ENCODE results near the gene TMED1.
"Not testable (repeated sequence)": the region's sequence is repeated elsewhere in the genome, so short reads cannot be mapped to it uniquely, and the experiment has no call there.

The TMED1 gene

DNA sequence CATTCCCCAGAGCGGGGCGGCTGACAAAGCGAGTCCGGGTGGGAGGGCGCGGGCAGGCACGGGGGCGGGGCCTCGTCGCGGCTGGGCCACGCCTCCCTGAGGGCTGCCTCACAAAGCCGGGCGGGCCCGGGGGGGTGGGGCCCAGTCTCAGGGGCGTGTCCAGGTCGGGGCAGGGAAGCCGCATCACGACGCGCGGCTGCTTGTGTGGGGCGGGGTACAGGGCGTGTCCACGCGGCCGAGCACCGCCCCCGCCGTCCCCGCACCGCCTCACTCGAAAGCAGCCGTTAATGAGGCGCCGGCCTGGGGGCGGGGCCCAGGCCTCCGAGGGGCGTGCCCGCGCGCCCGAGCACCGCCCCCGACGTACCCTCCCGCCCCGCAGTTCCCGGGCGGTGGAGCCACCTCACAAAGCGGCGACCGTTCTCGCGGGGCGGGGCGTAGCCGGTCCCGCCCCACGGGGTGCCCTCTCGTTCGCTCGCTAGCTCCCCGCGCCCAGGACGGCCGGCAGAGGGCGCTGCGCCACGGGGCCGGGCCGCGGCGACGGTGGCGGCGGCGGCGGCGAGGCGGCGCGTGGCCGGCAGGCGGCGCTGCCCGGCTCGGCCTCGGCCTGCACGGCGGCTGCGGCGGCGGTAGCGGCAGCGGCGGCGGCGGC lies 35.1 kb upstream of the TMED1 start, which contains the start of gene CARM1:
Gene CARM1, plus strand, starts transcription at position 599 of the 649 bp plus-strand sequence. CDS start 150 bp downstream, outside the sequence.
- Histone ChIP-seq H2AFZ (ENCODE audit: low read depth, low read length) (peak within 1 kb of the TSS; percentile 71), H3K4me3 (ENCODE audit: low read length) (peak within 1 kb of the TSS; percentile 98), H3K36me3 (ENCODE audit: insufficient read depth, low read length) (peaks cover 5% of the 10 kb centered on the region), H3K4me1 (ENCODE audit: insufficient read depth, low read length) (peaks cover 9% of the 10 kb centered on the region), H3K9me3 (ENCODE audit: low read length) (no peaks in the 10 kb centered on the region), H3K27me3 (ENCODE audit: insufficient read depth, low read length) (no peaks in the 10 kb centered on the region)

DNA sequence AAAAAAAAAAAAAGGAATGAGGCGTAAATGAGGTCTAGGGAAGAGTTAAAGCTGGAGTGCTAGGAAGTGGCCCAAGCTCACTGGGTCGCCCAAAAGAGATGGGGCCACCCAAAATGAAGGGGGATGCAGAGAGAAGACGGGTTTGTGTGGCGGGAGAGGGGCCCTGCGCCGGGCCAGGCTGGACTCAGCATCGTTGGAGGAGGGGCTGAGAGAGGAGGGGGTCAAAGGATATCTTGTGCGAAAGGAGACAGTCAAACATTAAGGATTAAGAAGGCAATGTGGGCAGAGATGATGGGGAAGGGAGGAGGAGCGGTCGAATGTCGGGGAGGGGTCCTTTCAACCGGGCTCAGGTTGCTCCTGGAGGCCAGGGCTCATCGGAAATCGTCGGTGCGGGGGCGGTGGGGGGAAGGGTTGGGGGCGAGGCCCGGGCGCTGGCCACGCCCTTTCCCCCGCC lies 34.5 kb upstream of the TMED1 start:
- Histone ChIP-seq H3K36me3 (ENCODE audit: insufficient read depth, low read length) (peaks cover 5% of the 10 kb centered on the region), H3K4me3 (ENCODE audit: low read length) (peak overlapping the region; percentile 54), H3K4me1 (ENCODE audit: insufficient read depth, low read length) (peaks cover 9% of the 10 kb centered on the region), H3K27me3 (ENCODE audit: insufficient read depth, low read length) (no peaks in the 10 kb centered on the region), H2AFZ (ENCODE audit: low read depth, low read length) (peak overlapping the region; percentile 27), H3K9me3 (ENCODE audit: low read length) (no peaks in the 10 kb centered on the region)

DNA sequence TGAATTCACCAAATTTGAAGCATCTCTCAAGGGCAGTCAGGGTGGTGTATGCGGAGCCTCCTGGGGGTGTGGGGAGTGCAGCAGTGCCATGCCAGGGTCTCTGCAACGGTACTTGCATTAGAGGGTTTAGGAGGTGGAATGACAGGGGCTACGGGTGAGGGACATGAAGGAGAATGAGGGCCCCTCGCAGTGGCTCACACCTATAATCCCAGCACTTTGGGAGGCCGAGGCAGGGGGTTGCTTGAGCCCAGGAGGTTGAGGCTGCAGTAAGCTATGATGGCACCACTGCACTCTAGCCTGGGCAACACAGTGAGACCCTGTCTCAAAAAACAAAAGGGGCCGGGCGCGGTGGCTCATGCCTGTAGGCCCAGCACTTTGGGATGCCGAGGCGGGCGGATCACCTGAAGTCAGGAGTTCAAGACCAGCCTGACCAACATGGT lies 33.9 kb upstream of the TMED1 start:
- not testable (repeated sequence) for H3K36me3 ChIP-seq (ENCODE audit: insufficient read depth, low read length); H3K27me3 ChIP-seq (ENCODE audit: insufficient read depth, low read length); H2AFZ ChIP-seq (ENCODE audit: low read depth, low read length); H3K4me1 ChIP-seq (ENCODE audit: insufficient read depth, low read length); H3K9me3 ChIP-seq (ENCODE audit: low read length); H3K4me3 ChIP-seq (ENCODE audit: low read length)

DNA sequence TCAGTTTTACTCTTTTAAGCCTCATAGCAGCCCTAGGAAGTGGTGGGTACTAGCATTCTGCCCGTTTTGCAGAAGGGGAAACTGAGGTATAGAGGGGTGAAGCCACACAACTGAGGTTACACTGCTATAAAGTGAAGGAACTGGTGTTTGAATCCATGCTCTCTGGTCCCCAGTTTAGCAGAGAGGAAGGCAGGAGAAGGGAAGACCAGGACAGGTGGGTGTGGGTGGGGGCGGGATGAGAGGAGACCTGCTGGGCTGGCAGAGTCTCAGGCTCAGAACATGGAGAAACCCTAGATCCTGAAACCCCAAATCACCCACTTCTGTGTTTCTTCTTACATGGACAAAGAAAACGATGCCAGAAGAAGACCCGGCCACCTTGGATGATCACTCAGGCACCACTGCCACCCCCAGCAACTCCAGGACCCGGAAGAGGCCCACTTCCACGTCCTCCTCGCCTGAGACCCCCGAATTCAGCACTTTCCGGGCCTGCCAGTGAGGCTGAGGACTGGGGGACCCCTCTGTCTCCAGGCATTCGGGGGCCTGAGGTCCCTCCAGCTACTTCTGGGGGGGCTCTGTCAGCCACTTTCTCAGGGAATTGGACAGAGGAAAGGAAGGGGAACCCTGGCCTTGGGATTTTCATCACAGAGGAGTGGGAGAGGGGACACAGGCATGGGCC lies 33.0 kb upstream of the TMED1 start:
- H2AFZ ChIP-seq (ENCODE audit: low read depth, low read length) = no peak overlapping the region
- peaks cover 12% of the 10 kb centered on the region for H3K4me1 ChIP-seq (ENCODE audit: insufficient read depth, low read length)
- H3K9me3 ChIP-seq (ENCODE audit: low read length) = no peaks in the 10 kb centered on the region
- H3K36me3 ChIP-seq (ENCODE audit: insufficient read depth, low read length) = no peaks in the 10 kb centered on the region
- no peak overlapping the region for H3K4me3 ChIP-seq (ENCODE audit: low read length)
- no peaks in the 10 kb centered on the region for H3K27me3 ChIP-seq (ENCODE audit: insufficient read depth, low read length)

DNA sequence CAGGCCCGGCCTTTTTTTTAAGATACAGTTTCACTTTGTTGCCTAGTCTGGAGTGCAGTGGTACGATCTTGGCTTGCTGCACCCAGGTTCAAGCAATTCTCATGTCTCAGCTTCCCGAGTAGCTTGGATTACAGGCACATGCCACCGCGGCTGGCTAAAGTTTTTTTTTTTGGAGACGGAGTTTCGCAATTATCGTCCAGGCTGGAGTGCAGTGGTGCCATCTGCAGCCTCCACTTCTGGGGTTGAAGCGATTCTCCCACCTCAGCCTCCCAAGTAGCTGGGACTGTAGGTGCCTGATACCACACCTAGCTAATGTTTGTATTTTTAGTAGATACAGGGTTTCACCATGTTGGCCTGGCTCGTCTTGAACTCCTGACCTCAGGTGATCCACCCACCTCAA lies 30.5 kb upstream of the TMED1 start:
- no peaks in the 10 kb centered on the region for H3K36me3 ChIP-seq (ENCODE audit: insufficient read depth, low read length)
- no peaks in the 10 kb centered on the region for H3K27me3 ChIP-seq (ENCODE audit: insufficient read depth, low read length)
- H2AFZ ChIP-seq (ENCODE audit: low read depth, low read length) = no peak overlapping the region
- H3K9me3 ChIP-seq (ENCODE audit: low read length) = no peaks in the 10 kb centered on the region
- H3K4me3 ChIP-seq (ENCODE audit: low read length) = no peak overlapping the region
- peaks cover 15% of the 10 kb centered on the region for H3K4me1 ChIP-seq (ENCODE audit: insufficient read depth, low read length)

DNA sequence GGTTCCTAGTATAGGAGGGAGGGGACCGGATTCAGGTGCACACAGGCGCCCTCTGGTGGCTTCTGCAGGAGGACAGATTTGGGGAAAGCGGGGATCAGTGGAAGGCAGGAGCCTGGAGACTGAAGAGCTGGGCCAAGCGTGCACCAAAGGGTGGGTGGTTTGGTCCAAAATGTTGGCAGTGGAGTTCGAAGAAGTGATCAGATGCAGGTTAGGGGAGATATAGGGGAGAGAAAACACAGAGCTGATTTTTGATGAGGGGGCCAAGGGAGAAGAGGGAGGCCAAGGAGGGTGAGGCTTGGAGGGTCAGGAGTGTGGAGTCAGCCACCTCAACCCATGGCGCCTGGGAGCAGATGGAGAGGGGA lies 28.5 kb upstream of the TMED1 start:
- Histone ChIP-seq H3K27me3 (ENCODE audit: insufficient read depth, low read length) (no peaks in the 10 kb centered on the region), H3K4me3 (ENCODE audit: low read length) (no peak overlapping the region), H3K4me1 (ENCODE audit: insufficient read depth, low read length) (peaks cover 12% of the 10 kb centered on the region), H2AFZ (ENCODE audit: low read depth, low read length) (peak overlapping the region; percentile 1), H3K9me3 (ENCODE audit: low read length) (no peaks in the 10 kb centered on the region), H3K36me3 (ENCODE audit: insufficient read depth, low read length) (no peaks in the 10 kb centered on the region)

DNA sequence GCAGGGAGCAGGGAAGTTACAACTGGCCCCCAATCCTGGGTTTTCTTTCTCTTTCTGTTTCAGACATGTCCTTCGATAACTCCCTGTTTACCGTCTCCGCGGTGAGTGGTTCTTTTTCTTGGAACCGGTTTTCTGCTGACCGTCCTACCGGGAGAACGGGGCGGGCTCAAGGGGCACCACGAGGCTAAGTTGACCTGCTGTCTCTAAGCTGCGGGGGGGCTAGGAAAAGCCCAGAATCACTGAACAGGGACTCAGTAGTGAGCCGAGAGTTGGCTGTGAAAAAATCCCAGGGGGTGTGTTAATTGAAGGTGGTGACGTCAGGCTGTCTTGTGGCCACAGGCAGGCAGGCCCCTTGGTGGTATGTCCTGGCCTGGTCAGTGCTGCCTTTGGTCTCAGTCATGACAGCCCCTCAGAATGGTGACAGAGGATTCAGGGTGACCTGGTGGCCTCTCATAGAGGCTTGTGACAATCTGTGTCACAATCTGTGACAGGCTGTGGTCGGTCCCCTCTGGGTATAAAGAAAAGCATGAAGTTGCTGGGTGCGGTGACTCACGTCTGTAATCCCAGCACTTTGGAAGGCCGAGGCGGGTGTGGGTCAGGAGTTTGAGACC lies 27.2 kb upstream of the TMED1 start:
- Histone ChIP-seq H3K4me1 (ENCODE audit: insufficient read depth, low read length) (peaks cover 12% of the 10 kb centered on the region), H3K9me3 (ENCODE audit: low read length) (no peaks in the 10 kb centered on the region), H3K4me3 (ENCODE audit: low read length) (no peak overlapping the region), H2AFZ (ENCODE audit: low read depth, low read length) (peak overlapping the region; percentile 42), H3K36me3 (ENCODE audit: insufficient read depth, low read length) (no peaks in the 10 kb centered on the region), H3K27me3 (ENCODE audit: insufficient read depth, low read length) (no peaks in the 10 kb centered on the region)

DNA sequence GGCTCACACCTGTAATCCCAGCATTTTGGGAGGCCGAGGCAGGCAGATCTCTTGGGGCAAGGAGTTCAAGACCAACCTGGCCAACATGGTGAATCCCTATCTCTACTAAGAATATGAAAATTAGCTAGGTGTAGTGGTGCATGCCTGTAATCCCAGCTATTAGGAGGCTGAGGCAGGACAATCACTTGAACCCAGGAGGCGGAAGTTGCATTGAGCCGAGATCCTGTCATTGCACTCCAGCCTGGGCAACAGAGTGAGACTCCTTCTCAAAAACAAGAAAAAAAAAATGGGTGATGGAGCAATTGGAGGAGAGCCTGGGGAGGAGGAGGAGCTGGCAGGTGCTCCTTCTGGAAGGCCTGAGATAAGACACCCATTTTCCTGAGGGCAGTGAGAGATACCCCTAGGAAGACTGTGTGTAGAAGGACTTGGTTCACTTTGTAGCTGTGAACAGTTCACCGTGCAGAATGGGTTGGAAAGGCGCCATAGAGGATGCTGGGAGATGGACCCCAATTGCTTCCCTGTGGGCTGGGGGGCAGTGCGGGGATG lies 26.6 kb upstream of the TMED1 start:
- Histone ChIP-seq H3K4me1 (ENCODE audit: insufficient read depth, low read length) (peaks cover 12% of the 10 kb centered on the region), H2AFZ (ENCODE audit: low read depth, low read length) (peak overlapping the region; percentile 42), H3K27me3 (ENCODE audit: insufficient read depth, low read length) (no peaks in the 10 kb centered on the region), H3K4me3 (ENCODE audit: low read length) (no peak overlapping the region), H3K36me3 (ENCODE audit: insufficient read depth, low read length) (no peaks in the 10 kb centered on the region), H3K9me3 (ENCODE audit: low read length) (no peaks in the 10 kb centered on the region)

DNA sequence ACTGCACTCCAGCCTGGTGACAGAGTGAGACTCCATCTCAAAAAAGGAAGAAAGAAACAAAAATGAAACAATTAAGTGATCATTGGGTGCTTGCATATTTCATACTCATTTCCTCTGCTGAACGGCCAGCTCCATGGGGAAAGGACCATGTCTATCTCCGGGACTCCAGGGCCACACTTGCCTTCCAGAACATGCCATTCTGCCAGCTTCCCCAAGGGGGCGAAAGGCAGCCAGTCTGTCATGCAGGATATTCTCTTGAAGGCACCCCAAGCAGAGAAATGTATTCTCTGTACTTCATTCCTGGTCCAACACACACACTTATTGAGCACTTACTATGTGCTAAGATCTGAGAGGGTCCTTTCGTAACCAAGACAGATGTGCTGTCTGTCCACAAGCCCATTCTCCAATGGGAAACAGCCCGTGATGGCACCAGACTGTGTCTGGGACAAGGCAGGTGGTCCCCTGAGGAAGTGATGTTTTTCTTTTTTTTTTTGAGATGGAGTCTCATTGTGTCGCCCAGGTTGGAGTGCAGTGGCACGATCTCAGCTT lies 25.2 kb upstream of the TMED1 start:
- Histone ChIP-seq H2AFZ (ENCODE audit: low read depth, low read length) (no peak overlapping the region), H3K4me3 (ENCODE audit: low read length) (no peak overlapping the region), H3K4me1 (ENCODE audit: insufficient read depth, low read length) (peaks cover 12% of the 10 kb centered on the region), H3K36me3 (ENCODE audit: insufficient read depth, low read length) (no peaks in the 10 kb centered on the region), H3K27me3 (ENCODE audit: insufficient read depth, low read length) (no peaks in the 10 kb centered on the region), H3K9me3 (ENCODE audit: low read length) (no peaks in the 10 kb centered on the region)

DNA sequence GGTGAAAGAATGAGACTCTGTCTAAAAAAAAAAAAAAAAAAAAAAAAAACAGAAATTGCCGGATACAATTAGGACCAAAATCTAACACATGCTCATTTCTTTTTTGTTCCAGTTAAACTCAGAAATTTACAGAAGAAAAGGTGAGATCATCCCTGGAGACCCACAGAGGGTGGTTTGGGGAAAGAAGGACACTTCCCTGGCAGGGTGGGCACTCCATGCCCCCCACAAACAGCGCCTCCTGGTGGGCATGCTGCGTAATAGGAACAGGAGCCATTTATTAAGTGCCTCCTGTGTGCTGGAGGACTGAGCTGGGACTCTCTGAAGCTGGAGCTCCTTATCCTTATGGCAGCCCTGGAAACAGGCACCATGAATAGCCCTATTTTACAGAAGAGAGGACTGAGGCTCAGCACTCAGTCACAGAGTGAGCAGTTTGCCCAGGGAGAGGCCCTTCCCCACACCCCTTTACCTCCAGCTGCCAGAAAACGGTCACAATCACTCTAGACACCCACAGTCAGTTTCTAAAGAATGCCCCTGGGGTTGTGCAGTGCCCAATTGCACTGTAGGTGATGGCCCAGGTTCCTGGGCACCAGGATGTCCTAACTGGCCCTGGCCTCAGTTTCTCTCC lies 22.3 kb upstream of the TMED1 start:
- no peak overlapping the region for H2AFZ ChIP-seq (ENCODE audit: low read depth, low read length)
- H3K4me3 ChIP-seq (ENCODE audit: low read length) = no peak overlapping the region
- no peaks in the 10 kb centered on the region for H3K27me3 ChIP-seq (ENCODE audit: insufficient read depth, low read length)
- no peaks in the 10 kb centered on the region for H3K36me3 ChIP-seq (ENCODE audit: insufficient read depth, low read length)
- H3K4me1 ChIP-seq (ENCODE audit: insufficient read depth, low read length) = peaks cover 8% of the 10 kb centered on the region
- H3K9me3 ChIP-seq (ENCODE audit: low read length) = no peaks in the 10 kb centered on the region

DNA sequence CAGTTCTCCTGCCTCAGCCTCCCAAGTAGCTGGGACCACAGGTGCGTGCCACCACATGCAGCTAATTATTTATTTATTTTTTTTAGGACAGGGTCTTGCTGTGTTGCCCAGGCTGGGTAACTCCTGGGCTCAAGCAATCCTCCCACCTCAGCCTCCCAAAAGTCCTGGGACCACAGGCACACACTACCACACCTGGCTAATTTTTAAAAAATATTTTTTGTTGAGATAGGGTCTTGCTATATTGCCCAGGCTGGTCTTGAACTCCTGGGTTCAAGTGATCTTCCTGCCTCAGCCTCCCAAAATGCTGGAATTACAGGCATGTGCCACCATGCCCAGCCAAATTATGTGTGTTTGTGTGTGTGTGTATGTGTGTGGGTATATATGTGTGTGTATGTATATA lies 20.9 kb upstream of the TMED1 start:
- not testable (repeated sequence) for H3K9me3 ChIP-seq (ENCODE audit: low read length); H3K4me3 ChIP-seq (ENCODE audit: low read length); H3K27me3 ChIP-seq (ENCODE audit: insufficient read depth, low read length); H3K4me1 ChIP-seq (ENCODE audit: insufficient read depth, low read length); H3K36me3 ChIP-seq (ENCODE audit: insufficient read depth, low read length); H2AFZ ChIP-seq (ENCODE audit: low read depth, low read length)

DNA sequence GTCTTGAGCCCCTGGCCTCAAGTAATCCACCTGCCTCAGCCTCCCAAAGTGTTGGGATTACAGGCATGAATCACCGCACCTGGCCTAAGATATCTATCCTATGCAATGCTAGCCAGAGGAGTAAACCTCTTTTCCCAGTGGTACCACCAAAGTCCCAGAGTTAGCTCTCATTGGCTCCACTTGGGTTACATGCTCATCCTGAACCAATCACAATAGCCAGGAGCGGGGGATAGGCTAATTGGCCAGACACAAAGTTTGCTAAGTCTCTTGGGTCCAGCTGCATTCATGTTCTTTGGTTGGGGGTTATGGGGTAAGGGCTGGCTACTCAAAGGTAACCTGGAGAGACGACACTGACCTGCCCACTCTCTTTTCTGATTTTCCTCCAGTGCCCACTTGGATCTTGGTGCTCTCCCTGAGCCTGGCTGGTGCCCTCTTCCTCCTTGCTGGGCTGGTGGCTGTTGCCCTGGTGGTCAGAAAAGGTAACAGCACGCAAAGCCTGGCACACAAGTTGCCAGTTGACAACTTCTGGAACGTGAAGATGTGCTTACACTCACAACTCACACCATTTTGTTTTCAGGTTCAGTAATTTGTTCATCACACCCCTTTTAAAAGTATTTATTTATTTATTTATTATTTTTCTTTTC lies 20.0 kb upstream of the TMED1 start:
- no peaks in the 10 kb centered on the region for H3K9me3 ChIP-seq (ENCODE audit: low read length)
- H3K36me3 ChIP-seq (ENCODE audit: insufficient read depth, low read length) = no peaks in the 10 kb centered on the region
- H3K4me1 ChIP-seq (ENCODE audit: insufficient read depth, low read length) = no peaks in the 10 kb centered on the region
- H2AFZ ChIP-seq (ENCODE audit: low read depth, low read length) = no peak overlapping the region
- H3K4me3 ChIP-seq (ENCODE audit: low read length) = no peak overlapping the region
- no peaks in the 10 kb centered on the region for H3K27me3 ChIP-seq (ENCODE audit: insufficient read depth, low read length)
